Neural progenitor cell (in vitro differentiated cells): ENCODE data around the gene CIBAR2. TPM values are rescaled to one million over a fixed set of nuclear protein-coding genes. Genes with fewer than 3 reads are reported as not detected.
A peak's percentile ranks its signal among the peaks of the same experiment; 100 is the strongest.

Experiments
- DNase-seq: peaks from one replicate; pipeline ENCODE4 v3.0.0-alpha.2; 2016; ENCODE audit warnings: low spot score
- H2AFZ ChIP-seq: fragments of 200-600 bp; sonication (generic); replicated peaks from 2 replicates; pipeline ENCODE4 v1.6.1; 2016; ENCODE audit warnings: antibody characterized with exemption
- H3F3A ChIP-seq: fragments of 200-600 bp; sonication (generic); 2 replicates; pipeline ENCODE4 v1.6.1; 2016; ENCODE audit warnings: antibody characterized with exemption, low read depth
- H3K27ac ChIP-seq: fragments of 200-600 bp; sonication (generic); 2 replicates; pipeline ENCODE4 v1.5.1; 2016; ENCODE audit warnings: mild to moderate bottlenecking
- H3K27me3 ChIP-seq: fragments of 200-600 bp; sonication (generic); 2 replicates; pipeline ENCODE4 v1.6.1; 2016; ENCODE audit warnings: mild to moderate bottlenecking, moderate library complexity
- H3K36me3 ChIP-seq: fragments of 200-600 bp; sonication (generic); 2 replicates; pipeline ENCODE4 v1.5.1; 2016
- H3K4me1 ChIP-seq: fragments of 200-600 bp; sonication (generic); 2 replicates; pipeline ENCODE4 v1.6.1; 2016; ENCODE audit warnings: mixed run types
- H3K4me2 ChIP-seq: fragments of 200-600 bp; sonication (generic); 2 replicates; pipeline ENCODE4 v1.6.1; 2016
- H3K4me3 ChIP-seq: fragments of 200-600 bp; sonication (generic); 2 replicates; pipeline ENCODE4 v1.5.1; 2016
- H3K79me2 ChIP-seq: fragments of 200-600 bp; sonication (generic); 2 replicates; pipeline ENCODE4 v1.6.1; 2016; ENCODE audit warnings: low read depth
- H3K9ac ChIP-seq: fragments of 200-600 bp; sonication (generic); 2 replicates; pipeline ENCODE4 v1.6.1; 2016
- H3K9me3 ChIP-seq: fragments of 200-600 bp; sonication (generic); 2 replicates; pipeline ENCODE4 v1.5.1; 2016; ENCODE audit warnings: low read depth
- H4K20me1 ChIP-seq: fragments of 200-600 bp; sonication (generic); 2 replicates; pipeline ENCODE4 v1.6.1; 2016; ENCODE audit warnings: low read depth
- H3K27ac Mint-ChIP-seq: 3 replicates; pipeline ENCODE4 v1.8.0; 2021; ENCODE audit warnings: mixed read lengths
- H3K27me3 Mint-ChIP-seq: 2 replicates; pipeline ENCODE4 v1.8.0; 2022; ENCODE audit warnings: low read depth, mild to moderate bottlenecking, inconsistent platforms, moderate library complexity, mixed read lengths; ENCODE audit not compliant: insufficient read depth
- H3K36me3 Mint-ChIP-seq: 3 replicates; pipeline ENCODE4 v1.8.0; 2021; ENCODE audit warnings: mixed read lengths
- H3K4me1 Mint-ChIP-seq: 3 replicates; pipeline ENCODE4 v1.8.0; 2021; ENCODE audit warnings: mixed read lengths
- H3K4me3 Mint-ChIP-seq: 3 replicates; pipeline ENCODE4 v1.8.0; 2021; ENCODE audit warnings: mild to moderate bottlenecking, moderate library complexity, mixed read lengths
- H3K9me3 Mint-ChIP-seq: 3 replicates; pipeline ENCODE4 v1.8.0; 2020; ENCODE audit warnings: mixed read lengths
- EZH2 ChIP-seq: fragments of 200-600 bp; sonication (generic); IDR thresholded peaks from 2 replicates; pipeline ENCODE4 v1.6.1; 2017; ENCODE audit warnings: antibody characterized with exemption, mild to moderate bottlenecking, moderate library complexity
- EZH2phosphoT487 ChIP-seq: fragments of 200-600 bp; sonication (generic); IDR thresholded peaks from 2 replicates; pipeline ENCODE4 v1.6.1; 2017; ENCODE audit warnings: antibody characterized with exemption
- total RNA-seq: library from RNA; depleted of rRNA; stranded (reverse); fragments of >200 nt; gene quantifications from 2 replicates; pipeline ENCODE4 v1.2.3, GENCODE V29; 2015; ENCODE audit warnings: low replicate concordance
- TF ChIP-seq, protein P1 (sequence below): fragments of 200-600 bp; sonication (generic); IDR thresholded peaks from 2 replicates; pipeline ENCODE4 v1.5.1; 2017; ENCODE audit warnings: antibody characterized with exemption, mild to moderate bottlenecking

CIBAR2 gene
- total RNA-seq, 1 donor from 2014 or later = not detected

DNA sequence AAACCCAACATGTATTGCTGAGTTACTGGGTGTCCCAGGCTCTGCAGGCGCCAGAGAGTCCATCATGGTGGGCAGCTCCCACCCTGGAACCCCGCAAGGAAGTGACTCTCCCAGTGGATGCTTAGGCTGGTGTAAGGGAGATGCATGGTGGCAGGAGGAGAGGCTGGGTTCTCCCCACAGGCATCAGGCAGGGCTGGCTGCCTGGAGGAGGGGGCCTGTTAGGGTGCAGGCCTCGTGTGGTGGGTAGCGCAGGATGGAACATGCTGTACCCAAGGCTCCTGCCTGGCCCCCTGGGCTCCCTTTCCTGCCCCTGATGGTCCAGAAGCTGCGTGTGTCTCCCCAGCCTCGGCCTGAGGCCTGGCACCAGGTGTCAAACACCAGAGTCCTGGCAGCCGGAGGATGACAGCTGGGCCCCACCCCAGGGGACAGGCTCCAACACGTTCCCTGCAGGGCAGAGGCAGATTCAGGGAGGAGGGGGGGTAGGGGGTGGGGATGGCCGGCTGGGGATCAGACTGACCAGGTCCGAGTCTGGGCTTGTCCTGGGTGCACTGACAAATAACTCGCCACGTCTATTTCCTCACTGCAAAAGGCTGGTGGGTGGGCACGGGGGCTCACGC is 40.2 kb upstream of the CIBAR2 start:
- peaks cover 30% of the 10 kb centered on the region for H3K4me1 Mint-ChIP-seq
- Histone ChIP-seq H4K20me1 (no peaks in the 10 kb centered on the region), H3K9ac (no peak overlapping the region), H3F3A (no peaks in the 10 kb centered on the region), H3K36me3 (no peaks in the 10 kb centered on the region), H3K4me3 (no peak overlapping the region), H3K9me3 (no peaks in the 10 kb centered on the region), H3K4me1 (peaks cover 2% of the 10 kb centered on the region), H3K27ac (no peak overlapping the region), H2AFZ (no peak overlapping the region), H3K27me3 (no peaks in the 10 kb centered on the region), H3K79me2 (no peaks in the 10 kb centered on the region), H3K4me2 (no peak overlapping the region)
- peak overlapping the region; percentile 79 for H3K27ac Mint-ChIP-seq
- TF ChIP-seq EZH2phosphoT487 = no peak
- TF ChIP-seq, protein P1, sequence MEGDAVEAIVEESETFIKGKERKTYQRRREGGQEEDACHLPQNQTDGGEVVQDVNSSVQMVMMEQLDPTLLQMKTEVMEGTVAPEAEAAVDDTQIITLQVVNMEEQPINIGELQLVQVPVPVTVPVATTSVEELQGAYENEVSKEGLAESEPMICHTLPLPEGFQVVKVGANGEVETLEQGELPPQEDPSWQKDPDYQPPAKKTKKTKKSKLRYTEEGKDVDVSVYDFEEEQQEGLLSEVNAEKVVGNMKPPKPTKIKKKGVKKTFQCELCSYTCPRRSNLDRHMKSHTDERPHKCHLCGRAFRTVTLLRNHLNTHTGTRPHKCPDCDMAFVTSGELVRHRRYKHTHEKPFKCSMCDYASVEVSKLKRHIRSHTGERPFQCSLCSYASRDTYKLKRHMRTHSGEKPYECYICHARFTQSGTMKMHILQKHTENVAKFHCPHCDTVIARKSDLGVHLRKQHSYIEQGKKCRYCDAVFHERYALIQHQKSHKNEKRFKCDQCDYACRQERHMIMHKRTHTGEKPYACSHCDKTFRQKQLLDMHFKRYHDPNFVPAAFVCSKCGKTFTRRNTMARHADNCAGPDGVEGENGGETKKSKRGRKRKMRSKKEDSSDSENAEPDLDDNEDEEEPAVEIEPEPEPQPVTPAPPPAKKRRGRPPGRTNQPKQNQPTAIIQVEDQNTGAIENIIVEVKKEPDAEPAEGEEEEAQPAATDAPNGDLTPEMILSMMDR = no peak
- no peak for TF ChIP-seq EZH2
- DNase-seq = no peak
- H3K9me3 Mint-ChIP-seq = no peaks in the 10 kb centered on the region
- H3K36me3 Mint-ChIP-seq = no peaks in the 10 kb centered on the region
- peaks cover 13% of the 10 kb centered on the region for H3K27me3 Mint-ChIP-seq
- no peak overlapping the region for H3K4me3 Mint-ChIP-seq

DNA sequence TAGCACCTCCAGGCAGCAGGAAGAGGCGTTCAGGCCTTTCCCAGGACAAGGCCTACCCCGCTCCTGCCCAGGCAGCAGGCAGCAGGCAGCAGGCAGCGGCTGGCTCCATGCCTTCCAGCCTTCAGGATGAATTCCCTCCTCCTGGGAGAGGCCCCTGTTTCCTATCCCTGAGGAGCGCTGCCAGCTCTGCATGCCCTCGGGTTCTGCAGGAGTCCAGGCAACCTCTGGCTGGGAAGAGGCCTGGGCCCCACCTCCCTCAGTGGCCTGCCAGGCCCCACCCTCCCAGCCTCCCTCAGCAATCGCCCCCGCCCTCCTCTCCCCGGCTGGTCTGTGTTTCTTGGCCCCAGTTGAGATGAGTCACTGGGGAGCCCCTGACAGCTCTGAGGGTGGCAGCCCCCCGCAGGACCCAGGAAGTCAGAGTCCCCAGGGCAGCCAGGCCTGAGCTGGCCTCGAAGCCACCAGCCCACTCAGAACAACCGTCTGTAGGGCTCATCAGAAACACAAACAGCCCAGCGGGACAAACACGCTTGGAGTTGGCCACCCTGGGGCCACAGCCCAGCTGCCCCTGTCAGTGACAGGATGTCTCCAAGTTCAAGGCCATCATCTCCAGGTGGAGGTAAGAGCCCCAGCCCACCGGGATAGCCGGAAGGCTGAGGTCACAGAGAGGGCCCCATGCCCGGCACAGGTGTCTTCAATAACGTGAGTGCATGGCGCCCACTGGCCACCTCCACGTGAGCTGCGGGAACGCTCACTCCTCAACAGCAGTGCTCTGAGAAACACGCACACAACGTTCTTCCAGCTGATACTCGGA is 39.5 kb upstream of the CIBAR2 start:
- Histone ChIP-seq H3K4me1 (no peaks in the 10 kb centered on the region), H3K79me2 (no peaks in the 10 kb centered on the region)
- no peak for DNase-seq

DNA sequence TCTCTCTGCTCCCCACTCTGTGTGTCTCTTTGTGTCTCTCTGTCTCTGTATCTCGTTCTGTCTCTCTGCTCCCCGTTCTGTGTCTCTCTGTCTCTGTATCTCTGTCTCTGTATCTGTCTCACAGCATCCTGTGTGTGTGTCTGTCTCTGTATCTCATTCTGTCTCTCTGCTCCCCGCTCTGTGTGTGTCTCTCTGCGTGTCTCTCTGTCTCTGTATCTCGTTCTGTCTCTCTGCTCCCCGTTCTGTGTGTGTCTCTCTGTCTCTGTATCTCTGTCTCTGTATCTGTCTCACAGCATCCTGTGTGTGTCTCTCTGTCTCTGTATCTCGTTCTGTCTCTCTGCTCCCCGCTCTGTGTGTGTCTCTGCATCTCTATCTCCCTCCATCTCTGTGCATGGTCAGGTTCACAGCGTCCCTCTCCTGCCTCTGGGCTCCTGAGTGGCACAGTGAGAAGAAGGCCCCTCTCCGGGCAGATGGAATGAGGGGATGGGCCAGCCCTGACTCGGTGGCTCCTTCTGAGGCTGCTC is 38.9 kb upstream of the CIBAR2 start:
- Histone ChIP-seq H3K9ac (no peak overlapping the region), H2AFZ (no peak overlapping the region), H3F3A (no peaks in the 10 kb centered on the region), H3K4me1 (no peaks in the 10 kb centered on the region), H3K4me2 (no peak overlapping the region), H3K27me3 (no peaks in the 10 kb centered on the region), H3K79me2 (no peaks in the 10 kb centered on the region), H3K36me3 (no peaks in the 10 kb centered on the region), H4K20me1 (no peaks in the 10 kb centered on the region), H3K9me3 (no peaks in the 10 kb centered on the region), H3K27ac (no peak overlapping the region), H3K4me3 (no peak overlapping the region)
- H3K36me3 Mint-ChIP-seq = no peaks in the 10 kb centered on the region
- peak overlapping the region; percentile 52 for H3K27ac Mint-ChIP-seq
- TF ChIP-seq EZH2 = no peak
- TF ChIP-seq, protein P1 = no peak
- no peak for TF ChIP-seq EZH2phosphoT487
- DNase-seq = no peak
- no peaks in the 10 kb centered on the region for H3K9me3 Mint-ChIP-seq
- peaks cover 17% of the 10 kb centered on the region for H3K27me3 Mint-ChIP-seq
- peaks cover 31% of the 10 kb centered on the region for H3K4me1 Mint-ChIP-seq
- peak overlapping the region; percentile 3 for H3K4me3 Mint-ChIP-seq

More for the DNA sequence above, 39.5 kb upstream of the CIBAR2 start:
- Histone ChIP-seq H2AFZ (no peak overlapping the region), H3K4me3 (no peak overlapping the region), H3K9me3 (no peaks in the 10 kb centered on the region), H3K27me3 (no peaks in the 10 kb centered on the region), H3K27ac (no peak overlapping the region), H4K20me1 (no peaks in the 10 kb centered on the region), H3F3A (no peaks in the 10 kb centered on the region), H3K9ac (no peak overlapping the region), H3K36me3 (no peaks in the 10 kb centered on the region), H3K4me2 (no peak overlapping the region)
- Mint-ChIP-seq H3K36me3 (no peaks in the 10 kb centered on the region), H3K27ac (peak overlapping the region; percentile 79), H3K4me1 (peaks cover 30% of the 10 kb centered on the region), H3K9me3 (no peaks in the 10 kb centered on the region), H3K27me3 (peaks cover 13% of the 10 kb centered on the region), H3K4me3 (no peak overlapping the region)
- TF ChIP-seq, protein P1 = no peak
